Mesenchymal stem cell (in vitro differentiated cells and primary cell): ENCODE measurements around the gene BEGAIN.

Source experiments
- DNase-seq: peaks from one replicate; pipeline ENCODE4 v3.0.0-alpha.2; 2013
- H2AFZ ChIP-seq: one replicate; pipeline ENCODE4 v1.6.1; 2013; ENCODE audit warnings: low read depth, mild to moderate bottlenecking, control low read depth, inconsistent platforms, low read length, moderate library complexity
- H2AK5ac ChIP-seq: 2 replicates; pipeline ENCODE4 v1.6.1; 2013; ENCODE audit warnings: low read length, moderate library complexity, mild to moderate bottlenecking, inconsistent platforms; ENCODE audit not compliant: severe bottlenecking
- H2BK120ac ChIP-seq: one replicate; pipeline ENCODE4 v1.6.1; 2013; ENCODE audit warnings: low read depth, mild to moderate bottlenecking, inconsistent platforms, low read length, moderate library complexity
- H2BK12ac ChIP-seq, 2 experiments: one replicate each; pipeline ENCODE4 v1.6.1; 2013; ENCODE audit warnings: inconsistent platforms in 2 of 2, low read length in 2 of 2, mild to moderate bottlenecking in 2 of 2, moderate library complexity in 2 of 2, control low read depth in 1 of 2
- H2BK15ac ChIP-seq: one replicate; pipeline ENCODE4 v1.6.1; 2013; ENCODE audit warnings: mild to moderate bottlenecking, low read depth, inconsistent platforms; ENCODE audit not compliant: poor library complexity, severe bottlenecking
- H2BK5ac ChIP-seq: 2 replicates; pipeline ENCODE4 v1.6.1; 2013; ENCODE audit warnings: low read depth, mild to moderate bottlenecking, low read length, control low read depth, inconsistent platforms; ENCODE audit not compliant: poor library complexity, severe bottlenecking
- H3K14ac ChIP-seq, 2 experiments: one replicate each; pipeline ENCODE4 v1.6.1; 2013; ENCODE audit warnings: inconsistent platforms in 2 of 2, low read length in 2 of 2, control low read depth in 1 of 2, mild to moderate bottlenecking in 1 of 2, moderate library complexity in 1 of 2
- H3K18ac ChIP-seq, 2 experiments: one replicate each; pipeline ENCODE4 v1.6.1; 2013; ENCODE audit warnings: inconsistent platforms in 2 of 2, low read length in 2 of 2, control low read depth in 1 of 2, low read depth in 1 of 2, mild to moderate bottlenecking in 1 of 2
- H3K23ac ChIP-seq, 2 experiments: one replicate each; pipeline ENCODE4 v1.6.1; 2013; ENCODE audit warnings: inconsistent platforms in 2 of 2, low read length in 2 of 2, mild to moderate bottlenecking in 2 of 2, moderate library complexity in 2 of 2, control low read depth in 1 of 2
- H3K27ac ChIP-seq: 2 replicates; pipeline ENCODE4 v1.5.1; 2013; ENCODE audit warnings: mild to moderate bottlenecking, moderate library complexity, low read length, control low read depth, inconsistent platforms; ENCODE audit not compliant: poor library complexity, severe bottlenecking
- H3K27me3 ChIP-seq, 2 experiments: 2 replicates each; pipeline versions ENCODE4 v1.6.1 to v1.7.0; 2013; ENCODE audit warnings: low read length in 2 of 2, mild to moderate bottlenecking in 2 of 2, moderate library complexity in 2 of 2, control low read depth in 1 of 2, inconsistent platforms in 1 of 2; ENCODE audit not compliant: control insufficient read depth in 1 of 2, insufficient read depth in 1 of 2
- H3K36me3 ChIP-seq, 2 experiments: 2 replicates each; pipeline versions ENCODE4 v1.6.1 to v1.7.0; 2013; ENCODE audit warnings: low read length in 2 of 2, control low read depth in 1 of 2, inconsistent platforms in 1 of 2, low read depth in 1 of 2, mild to moderate bottlenecking in 1 of 2; ENCODE audit not compliant: insufficient read depth in 2 of 2, control insufficient read depth in 1 of 2
- H3K4ac ChIP-seq, 2 experiments: one replicate each; pipeline ENCODE4 v1.6.1; 2013; ENCODE audit warnings: inconsistent platforms in 2 of 2, low read length in 2 of 2, mild to moderate bottlenecking in 2 of 2, moderate library complexity in 2 of 2, control low read depth in 1 of 2, low read depth in 1 of 2
- H3K4me1 ChIP-seq: 2 replicates; pipeline ENCODE4 v1.6.1; 2013; ENCODE audit warnings: low read depth, low read length, control low read depth; ENCODE audit not compliant: control insufficient read depth, insufficient read depth
- H3K4me2 ChIP-seq: 2 replicates; pipeline ENCODE4 v1.6.1; 2013; ENCODE audit warnings: low read length, mild to moderate bottlenecking, inconsistent platforms; ENCODE audit not compliant: poor library complexity, severe bottlenecking
- H3K4me3 ChIP-seq, 2 experiments: 2 replicates each; pipeline versions ENCODE4 v1.5.1 to v1.7.0; 2013; ENCODE audit warnings: low read length in 2 of 2, mild to moderate bottlenecking in 2 of 2, control low read depth in 1 of 2, low read depth in 1 of 2; ENCODE audit not compliant: insufficient read depth in 1 of 2
- H3K79me1 ChIP-seq: replicated peaks from 2 replicates; pipeline ENCODE4 v1.6.1; 2013; ENCODE audit warnings: mild to moderate bottlenecking, control low read depth, low read length, inconsistent platforms; ENCODE audit not compliant: poor library complexity, severe bottlenecking
- H3K9ac ChIP-seq: 2 replicates; pipeline ENCODE4 v1.7.0; 2013; ENCODE audit warnings: mild to moderate bottlenecking, low read length, moderate library complexity
- H3K9me3 ChIP-seq: 2 replicates; pipeline ENCODE4 v1.7.0; 2013; ENCODE audit warnings: mild to moderate bottlenecking, low read length; ENCODE audit not compliant: control insufficient read depth
- H4K8ac ChIP-seq: one replicate; pipeline ENCODE4 v1.6.1; 2013; ENCODE audit warnings: inconsistent platforms, mild to moderate bottlenecking, low read length, moderate library complexity
- H4K91ac ChIP-seq: one replicate; pipeline ENCODE4 v1.6.1; 2013; ENCODE audit warnings: mild to moderate bottlenecking, low read length, inconsistent platforms
- WGBS: methylation state at CpG from one replicate; pipeline ENCODE4 v1.1.7; 2013; ENCODE audit warnings: mixed read lengths; 5-methylcytosine and 5-hydroxymethylcytosine counted together

Gene BEGAIN

GRCh38 chr14:100504372-100505078 is 82.7 kb downstream of the BEGAIN start:
- no peaks in the 10 kb centered on the region for H3K27me3 ChIP-seq
- peaks cover 31% of the 10 kb centered on the region for H3K79me1 ChIP-seq
- no peak overlapping the region for H3K4ac ChIP-seq
- H3K27ac ChIP-seq, result no peak overlapping the region
- H2AK5ac ChIP-seq, result no peak overlapping the region
- H2BK12ac ChIP-seq, result no peak overlapping the region
- H3K9me3 ChIP-seq, result peaks cover 9% of the 10 kb centered on the region
- H3K9ac ChIP-seq, result no peak overlapping the region
- H3K18ac ChIP-seq, result no peak overlapping the region
- no peak overlapping the region for H2AFZ ChIP-seq
- H3K4me2 ChIP-seq, result no peak overlapping the region
- no peak overlapping the region for H3K4me3 ChIP-seq
- H3K36me3 ChIP-seq, result peaks cover 0 to 12% of the 10 kb centered on the region in 2 experiments
- no peak overlapping the region for H2BK5ac ChIP-seq
- no peak for DNase-seq
- no peak overlapping the region for H4K91ac ChIP-seq
- H2BK120ac ChIP-seq, result no peak overlapping the region
- 41% methylated on average over 2 of the region's 3 CpGs for WGBS
- H3K23ac ChIP-seq, result no peak overlapping the region
- no peak overlapping the region for H3K14ac ChIP-seq
- H4K8ac ChIP-seq, result no peak overlapping the region
- H3K4me1 ChIP-seq, result peaks cover 4% of the 10 kb centered on the region
- H2BK15ac ChIP-seq, result no peak overlapping the region

DNA sequence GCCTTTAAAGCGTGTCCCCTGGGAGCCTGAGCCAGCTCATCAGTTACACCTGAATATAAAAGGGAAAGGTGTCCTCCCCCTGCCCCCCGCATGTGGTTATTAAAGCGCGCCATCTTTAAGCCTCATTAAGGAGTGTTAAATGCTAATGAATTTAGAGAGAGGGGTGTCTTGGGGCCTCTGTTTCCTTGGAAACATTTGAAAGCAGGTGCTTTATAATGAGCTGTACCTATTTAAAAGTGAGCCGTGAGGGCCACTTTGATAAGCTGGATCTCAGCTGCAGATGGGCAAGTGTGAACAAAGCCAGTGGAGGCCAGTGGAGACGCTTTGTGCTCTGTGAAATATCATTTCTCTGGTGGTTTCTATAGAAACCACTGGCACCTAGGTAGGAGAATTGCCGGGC is 84.0 kb downstream of the BEGAIN start:
- Histone ChIP-seq H4K8ac (no peak overlapping the region), H3K14ac (no peak overlapping the region), H3K9me3 (peaks cover 9% of the 10 kb centered on the region), H2AFZ (no peak overlapping the region), H2BK120ac (no peak overlapping the region), H2BK15ac (no peak overlapping the region), H3K4ac (no peak overlapping the region), H2BK5ac (no peak overlapping the region), H3K27me3 (no peaks in the 10 kb centered on the region), H3K36me3 (peaks cover 0 to 12% of the 10 kb centered on the region in 2 experiments), H3K18ac (no peak overlapping the region), H2AK5ac (no peak overlapping the region), H3K4me2 (no peak overlapping the region), H4K91ac (no peak overlapping the region), H3K23ac (no peak overlapping the region), H3K79me1 (peaks cover 37% of the 10 kb centered on the region), H3K27ac (no peak overlapping the region), H3K9ac (no peak overlapping the region), H2BK12ac (no peak overlapping the region), H3K4me1 (peaks cover 4% of the 10 kb centered on the region), H3K4me3 (no peak overlapping the region)
- 98% methylated on average over 7 of the region's 7 CpGs for WGBS
- DNase-seq, result no peak

DNA sequence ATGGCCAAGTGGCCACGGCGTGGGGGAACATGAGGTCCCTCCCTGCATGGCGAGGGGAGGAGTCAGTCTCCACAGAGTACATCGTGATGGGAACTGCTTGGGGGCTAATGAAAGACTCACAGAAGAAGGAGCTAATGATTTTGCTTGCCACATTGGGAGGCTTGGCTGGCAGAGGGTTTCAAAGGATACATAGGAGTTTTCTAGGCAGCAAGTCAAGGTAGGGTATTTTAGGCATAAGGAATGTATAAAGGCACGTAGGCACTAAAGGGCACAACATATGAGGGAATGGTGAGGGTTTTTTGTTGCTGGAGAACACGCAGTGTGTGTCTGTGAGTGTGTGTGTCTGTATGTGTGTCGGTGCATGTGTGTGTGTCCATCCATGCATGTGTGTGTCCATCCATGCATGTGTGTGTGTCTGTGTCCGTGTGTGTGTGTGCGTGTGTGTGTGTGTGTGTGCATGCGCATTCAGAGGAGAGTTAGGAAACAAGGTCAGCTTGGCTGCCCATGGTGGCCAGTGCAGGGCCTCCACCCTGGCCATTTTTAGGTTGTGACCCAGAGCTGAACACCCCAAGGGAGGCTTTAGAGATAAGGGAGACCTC is 84.5 kb downstream of the BEGAIN start:
- 92% methylated on average over 10 of the region's 10 CpGs for WGBS
- no peak overlapping the region for H2BK5ac ChIP-seq
- peaks cover 42% of the 10 kb centered on the region for H3K79me1 ChIP-seq
- no peaks in the 10 kb centered on the region for H3K27me3 ChIP-seq
- H3K14ac ChIP-seq, result peak overlapping the region in 1 of 2 experiments; percentile 30
- no peak overlapping the region for H2AK5ac ChIP-seq
- H3K23ac ChIP-seq, result no peak overlapping the region
- H2BK120ac ChIP-seq, result no peak overlapping the region
- no peak overlapping the region for H4K8ac ChIP-seq
- no peak overlapping the region for H3K4ac ChIP-seq
- H2AFZ ChIP-seq, result no peak overlapping the region
- no peak overlapping the region for H4K91ac ChIP-seq
- peaks cover 0 to 12% of the 10 kb centered on the region in 2 experiments for H3K36me3 ChIP-seq
- H3K18ac ChIP-seq, result no peak overlapping the region
- peaks cover 4% of the 10 kb centered on the region for H3K4me1 ChIP-seq
- H3K4me2 ChIP-seq, result no peak overlapping the region
- no peak for DNase-seq
- H3K9me3 ChIP-seq, result peaks cover 9% of the 10 kb centered on the region
- H2BK12ac ChIP-seq, result no peak overlapping the region
- no peak overlapping the region for H2BK15ac ChIP-seq
- H3K9ac ChIP-seq, result no peak overlapping the region
- H3K27ac ChIP-seq, result no peak overlapping the region
- H3K4me3 ChIP-seq, result peak overlapping the region in 1 of 2 experiments; percentile 4

DNA sequence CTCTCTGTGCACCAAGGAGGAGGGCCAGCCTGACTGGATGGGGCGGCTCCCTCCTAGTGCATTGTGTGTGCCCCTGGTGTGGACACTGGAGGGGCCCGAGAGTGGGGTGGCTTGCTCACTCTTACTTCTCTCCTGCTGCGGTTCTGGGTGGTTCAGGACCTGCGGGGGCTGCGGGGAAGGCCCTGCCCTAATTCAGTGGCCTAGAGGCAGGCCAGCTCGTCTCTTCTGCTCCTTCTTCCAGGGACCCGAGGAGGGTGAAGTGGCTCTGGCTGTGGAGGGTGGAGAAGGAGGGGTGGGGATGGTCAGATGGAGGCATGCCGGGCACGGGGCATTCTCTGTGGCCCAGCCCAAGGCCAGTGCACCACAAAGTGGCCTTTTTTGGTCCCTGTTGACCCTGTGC is 87.1 kb downstream of the BEGAIN start:
- WGBS, result 72% methylated on average over 7 of the region's 9 CpGs
- Histone ChIP-seq H3K9ac (no peak overlapping the region), H2BK5ac (no peak overlapping the region), H3K18ac (no peak overlapping the region), H3K4me2 (no peak overlapping the region), H3K9me3 (peaks cover 9% of the 10 kb centered on the region), H3K4ac (no peak overlapping the region), H2AK5ac (no peak overlapping the region), H3K27me3 (no peaks in the 10 kb centered on the region), H2BK120ac (no peak overlapping the region), H3K27ac (no peak overlapping the region), H3K4me3 (no peak overlapping the region), H2BK12ac (no peak overlapping the region), H4K8ac (no peak overlapping the region), H2BK15ac (no peak overlapping the region), H3K36me3 (peaks cover 0 to 12% of the 10 kb centered on the region in 2 experiments), H3K14ac (no peak overlapping the region), H3K79me1 (peaks cover 43% of the 10 kb centered on the region), H4K91ac (no peak overlapping the region), H3K4me1 (peaks cover 4% of the 10 kb centered on the region), H2AFZ (no peak overlapping the region), H3K23ac (no peak overlapping the region)
- DNase-seq, result no peak
